ENCODE data around the gene LY6G5C.

LY6G5C gene

GRCh38 chr6:31689249-31690110 is 8.6 kb upstream of the LY6G5C start:
- DNase-seq = no peak

DNA sequence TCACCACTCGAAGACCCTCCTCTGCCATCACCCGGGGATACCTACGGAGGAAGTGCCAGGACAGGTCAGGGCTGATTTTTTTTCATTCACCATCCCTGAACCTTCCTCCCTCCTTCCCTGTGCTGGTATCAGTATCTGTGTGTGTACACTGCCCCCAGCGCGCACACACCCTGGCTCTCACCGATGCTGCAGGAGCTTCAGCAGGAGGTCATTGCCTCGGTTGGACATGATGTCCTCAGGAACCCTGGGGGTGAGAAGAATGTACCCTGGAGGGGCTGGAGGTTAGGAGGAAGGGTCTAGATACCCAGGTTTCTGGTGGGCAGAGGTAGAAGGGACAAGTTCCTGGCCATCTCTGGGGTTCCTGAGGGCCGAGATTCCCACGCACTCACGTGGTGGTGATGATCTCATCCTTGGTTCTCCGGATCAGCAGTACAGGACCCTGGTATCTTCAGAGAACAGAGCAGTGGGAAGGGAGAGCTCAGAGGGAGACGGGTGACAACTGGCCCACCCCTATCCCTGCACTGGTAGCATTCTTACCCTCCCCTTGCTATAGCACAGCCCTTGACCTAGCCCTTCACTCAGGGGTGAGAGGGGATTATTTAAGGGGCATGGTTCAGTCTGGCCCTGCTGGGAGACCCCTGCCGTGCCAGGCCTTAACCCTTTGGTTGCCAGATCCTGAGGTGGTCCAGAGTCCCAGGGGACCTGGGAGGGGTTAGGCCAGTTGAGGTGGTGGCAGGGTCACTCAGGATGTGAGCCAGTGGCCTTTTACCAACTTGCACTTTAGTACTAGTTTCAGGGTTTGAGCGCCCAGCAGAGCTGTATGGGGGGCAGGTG is 7.2 kb upstream of the LY6G5C start:
- DNase-seq = no peak

- no peak for DNase-seq
Measured at GRCh38 chr6:31687321-31687720, 6.5 kb upstream of the LY6G5C start.

- DNase-seq = no peak
Measured at GRCh38 chr6:31686483-31686882, 5.6 kb upstream of the LY6G5C start.

DNA sequence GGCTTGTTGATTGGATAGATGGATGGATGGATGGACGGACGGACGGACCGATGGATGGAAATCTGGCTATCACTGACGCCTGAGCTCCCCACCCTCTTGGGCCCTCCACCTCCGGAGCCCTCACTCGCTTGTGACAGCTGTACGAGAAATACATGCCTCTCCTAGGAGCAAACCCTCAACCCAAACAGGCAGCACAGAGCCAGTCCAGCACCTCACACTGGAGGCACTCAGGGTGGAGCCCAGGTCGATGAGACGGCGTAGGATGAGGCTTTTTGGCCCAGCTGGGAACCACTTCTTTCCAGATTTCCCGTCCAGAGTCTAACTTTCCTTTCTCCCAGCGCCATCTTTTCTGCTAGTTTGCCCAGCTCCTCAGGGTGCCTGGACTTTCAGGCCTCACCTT is 2.7 kb upstream of the LY6G5C start:
- no peak for DNase-seq

DNA sequence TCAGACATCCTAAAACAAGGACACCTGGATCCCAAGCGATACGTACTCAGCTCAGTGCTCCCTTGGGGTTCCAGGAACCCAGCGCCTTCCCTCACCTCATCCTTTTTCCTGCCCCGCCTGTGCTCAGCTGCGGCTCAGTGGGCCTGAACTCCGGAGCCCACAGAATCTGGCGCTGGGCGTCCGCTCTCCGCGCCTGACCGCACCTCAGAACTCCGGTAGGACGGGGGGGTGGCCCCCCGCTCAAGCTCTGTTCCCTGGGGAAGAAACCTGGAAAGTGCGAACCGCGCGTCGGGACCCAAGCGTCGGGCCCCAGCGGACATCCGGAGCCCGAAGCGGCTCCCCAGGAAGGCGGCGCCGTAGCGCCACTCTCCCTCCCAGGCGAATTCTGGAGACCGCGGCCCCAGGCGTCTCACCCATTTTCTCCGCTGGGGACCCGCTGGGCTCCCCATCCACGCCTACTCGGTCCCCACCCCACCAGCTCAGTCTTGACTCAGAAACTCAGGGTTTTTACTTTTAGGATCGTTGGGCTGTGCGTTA is 336 bp upstream of the LY6G5C start:
- DNase-seq = no peak

- DNase-seq = no peak
Measured at GRCh38 chr6:31677955-31678354, 2.9 kb downstream of the LY6G5C start.

DNA sequence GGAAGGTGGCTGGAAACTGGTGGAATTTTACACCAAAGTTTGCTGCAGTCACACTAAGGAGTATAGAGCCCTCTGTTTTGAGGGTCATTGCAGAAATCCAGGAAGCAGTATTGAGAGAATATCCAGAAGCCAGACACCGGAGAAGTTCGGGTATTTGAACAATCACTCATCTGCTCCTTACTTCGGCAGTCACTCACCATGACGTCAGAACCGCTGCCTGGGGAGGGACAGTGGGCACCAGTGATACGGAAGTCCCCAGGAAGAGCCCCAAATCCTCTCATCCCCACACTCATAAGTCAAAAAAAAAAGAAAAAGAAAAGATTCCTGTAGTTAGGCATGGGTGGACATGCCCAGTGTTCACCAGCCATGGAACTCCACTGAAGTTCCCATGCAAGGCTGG is 4.0 kb downstream of the LY6G5C start:
- no peak for DNase-seq

- DNase-seq = no peak
Measured at GRCh38 chr6:31676322-31676903, 4.5 kb downstream of the LY6G5C start.

- no peak for DNase-seq
Measured at GRCh38 chr6:31669676-31670075, 11.2 kb downstream of the LY6G5C start, which contains the start of gene LY6G5B. TSS of gene LY6G5B (plus strand) at chr6:31669976. CDS start at chr6:31670951, 975 bp downstream.

GRCh38 chr6:31666337-31666965 is 14.4 kb downstream of the LY6G5C start:
- no peak for DNase-seq

GRCh38 chr6:31665501-31666336 is 15.1 kb downstream of the LY6G5C start, which contains the start of gene CSNK2B:
TSS of gene CSNK2B (plus strand) at chr6:31666080. CDS start at chr6:31666832, 752 bp downstream.
- peak; percentile 94 for DNase-seq

DNA sequence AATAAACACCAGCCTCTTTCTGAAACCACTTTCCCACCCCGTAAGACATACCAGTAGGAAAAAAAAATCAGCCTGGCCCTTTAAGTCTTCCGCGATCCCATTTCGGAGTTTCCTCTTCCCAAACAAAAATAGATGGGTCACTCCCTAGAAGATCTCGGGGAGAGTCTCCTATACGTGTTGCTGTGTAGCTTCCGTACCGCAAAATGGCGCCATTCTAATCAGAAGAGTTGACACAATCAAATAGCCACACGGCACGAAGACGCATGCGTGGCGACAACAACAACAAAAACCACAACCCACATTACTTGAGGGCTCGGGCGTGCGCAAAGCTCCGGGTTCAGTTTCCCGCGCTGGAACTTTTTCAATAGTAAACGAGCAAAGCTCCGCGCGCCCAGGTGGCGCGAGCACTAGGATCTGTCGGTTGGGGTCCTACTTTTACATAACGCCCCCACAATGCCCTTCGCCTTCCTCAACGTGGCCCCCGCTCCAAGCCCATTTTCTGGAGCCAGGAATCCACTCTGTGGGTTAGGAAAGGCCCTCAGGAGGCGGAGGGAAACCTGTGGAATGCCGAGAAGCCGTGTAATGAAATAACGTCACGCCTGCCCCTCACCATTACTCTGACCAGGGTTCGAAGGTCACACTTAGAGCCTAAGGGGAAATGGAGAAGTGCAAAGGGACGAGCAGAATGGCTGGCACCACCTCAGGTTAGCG is 15.9 kb downstream of the LY6G5C start, which contains the start of gene GPANK1:
Gene GPANK1, minus strand, starts transcription at position 208 of the 711 bp plus-strand sequence. CDS start 519 bp downstream, outside the sequence.
- peak; percentile 96 for DNase-seq

- peak; percentile 29 for DNase-seq
Measured at GRCh38 chr6:31663961-31664789, 16.7 kb downstream of the LY6G5C start.

GRCh38 chr6:31663126-31663960 is 17.5 kb downstream of the LY6G5C start:
- DNase-seq = no peak

DNA sequence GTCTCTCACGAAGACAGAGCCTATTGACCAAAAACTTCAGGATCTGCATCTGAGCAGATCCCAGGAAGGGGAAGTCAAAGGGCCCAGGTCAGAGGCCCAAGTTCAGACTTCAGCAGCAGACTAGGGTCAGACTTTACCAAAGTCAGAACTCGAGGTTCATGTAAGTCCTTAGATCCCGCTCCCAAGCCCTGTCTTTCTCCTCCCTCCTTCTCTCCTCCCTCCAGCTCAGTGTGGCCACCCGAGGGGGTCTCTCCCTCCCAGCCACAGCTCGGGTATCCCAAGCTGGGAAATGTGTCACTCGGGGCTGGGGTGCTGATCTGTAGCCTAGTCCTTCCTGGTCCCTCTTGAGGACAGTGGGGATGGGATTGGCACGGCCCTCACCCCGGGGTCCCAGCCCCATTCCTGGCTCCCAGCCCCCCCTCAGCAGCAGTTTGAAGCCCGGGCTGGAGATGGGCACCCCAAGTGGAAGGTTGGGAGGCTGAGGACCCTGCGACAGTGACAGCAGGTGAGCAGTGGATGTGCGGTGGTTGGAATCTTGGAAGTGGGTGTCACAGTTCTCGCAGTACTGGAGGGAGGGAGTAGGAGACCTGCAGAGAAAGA is 18.6 kb downstream of the LY6G5C start:
- DNase-seq = no peak

- no peak for DNase-seq
Measured at GRCh38 chr6:31661262-31662123, 19.4 kb downstream of the LY6G5C start.

Measured in DMS 273 treated with DMSO at 0.1 percent for 48 hours (cell line).